Astrocyte (in vitro differentiated cells and primary cell): ENCODE results near the gene SAYSD1. TPM values are rescaled to one million over a fixed set of nuclear protein-coding genes. Genes with fewer than 3 reads are reported as not detected.

Experiments used
- DNase-seq: peaks from one replicate; pipeline ENCODE4 v3.0.0-alpha.2; 2010; ENCODE audit warnings: low read depth
- FAIRE-seq: peaks from 2 replicates; lab custom pipeline; 2011; peaks lifted over from hg19 to GRCh38; lab: Jason Lieb, UNC
- H2AFZ ChIP-seq: 2 replicates; pipeline ENCODE4 v1.6.0; 2012; ENCODE audit warnings: low read depth, low read length, inconsistent platforms
- H3K27ac ChIP-seq: 2 replicates; pipeline ENCODE4 v1.5.1; 2011; ENCODE audit warnings: low read depth, low read length, inconsistent platforms
- H3K27me3 ChIP-seq: 2 replicates; pipeline ENCODE4 v1.6.0; 2011; ENCODE audit warnings: low read length, inconsistent platforms; ENCODE audit not compliant: insufficient read depth
- H3K36me3 ChIP-seq: 2 replicates; pipeline ENCODE4 v1.5.1; 2011; ENCODE audit warnings: low read length, inconsistent platforms; ENCODE audit not compliant: insufficient read depth
- H3K4me1 ChIP-seq: 2 replicates; pipeline ENCODE4 v1.5.1; 2011; ENCODE audit warnings: low read length, inconsistent platforms; ENCODE audit not compliant: insufficient read depth
- H3K4me2 ChIP-seq: 2 replicates; pipeline ENCODE4 v1.6.0; 2012; ENCODE audit warnings: low read length, inconsistent platforms
- H3K4me3 ChIP-seq: 2 replicates; pipeline ENCODE4 v1.5.1; 2011; ENCODE audit warnings: low read depth, mild to moderate bottlenecking, low read length, inconsistent platforms; ENCODE audit not compliant: insufficient read depth
- H3K79me2 ChIP-seq: 2 replicates; pipeline ENCODE4 v1.6.0; 2012; ENCODE audit warnings: mild to moderate bottlenecking, low read length, inconsistent platforms; ENCODE audit not compliant: insufficient read depth
- H3K9ac ChIP-seq: 2 replicates; pipeline ENCODE4 v1.6.0; 2012; ENCODE audit warnings: mild to moderate bottlenecking, low read length, inconsistent platforms
- H3K9me3 ChIP-seq: 2 replicates; pipeline ENCODE4 v1.5.1; 2012; ENCODE audit warnings: low read depth, mild to moderate bottlenecking, low read length, inconsistent platforms; ENCODE audit not compliant: insufficient read depth
- H4K20me1 ChIP-seq: 2 replicates; pipeline ENCODE4 v1.6.0; 2012; ENCODE audit warnings: low read length, inconsistent platforms; ENCODE audit not compliant: insufficient read depth
- H3K27ac Mint-ChIP-seq: one replicate; pipeline ENCODE4 v1.8.0; 2021; ENCODE audit warnings: mild to moderate bottlenecking, mixed read lengths; ENCODE audit not compliant: unreplicated experiment
- H3K27me3 Mint-ChIP-seq: one replicate; pipeline ENCODE4 v1.8.0; 2021; ENCODE audit warnings: low read depth, mixed read lengths; ENCODE audit not compliant: unreplicated experiment
- H3K36me3 Mint-ChIP-seq: one replicate; pipeline ENCODE4 v1.8.0; 2021; ENCODE audit warnings: low read depth, mixed read lengths; ENCODE audit not compliant: unreplicated experiment
- H3K4me1 Mint-ChIP-seq: one replicate; pipeline ENCODE4 v1.8.0; 2021; ENCODE audit warnings: low read depth, mixed read lengths; ENCODE audit not compliant: unreplicated experiment
- H3K4me3 Mint-ChIP-seq: one replicate; pipeline ENCODE4 v1.8.0; 2021; ENCODE audit warnings: mild to moderate bottlenecking, moderate library complexity, mixed read lengths; ENCODE audit not compliant: unreplicated experiment
- H3K9me3 Mint-ChIP-seq: one replicate; pipeline ENCODE4 v1.8.0; 2021; ENCODE audit warnings: mild to moderate bottlenecking, mixed read lengths; ENCODE audit not compliant: unreplicated experiment
- CTCF ChIP-seq: IDR thresholded peaks from 2 replicates; pipeline ENCODE4 v1.5.1; 2011; ENCODE audit warnings: low read depth, mild to moderate bottlenecking, inconsistent platforms, low read length, moderate library complexity; ENCODE audit not compliant: insufficient read depth
- EZH2 ChIP-seq: IDR thresholded peaks from 2 replicates; pipeline ENCODE4 v1.6.1; 2012; ENCODE audit warnings: mild to moderate bottlenecking, low read length, inconsistent platforms; ENCODE audit not compliant: insufficient read depth
- total RNA-seq: library from RNA; stranded (reverse); gene quantifications from 2 replicates; pipeline ENCODE4 v1.2.1, GENCODE V29; 2021

The SAYSD1 gene
- total RNA-seq, 1 donor from 2014 or later = 9.4 TPM

GRCh38 chr6:39083231-39083634 lies 31.8 kb downstream of the SAYSD1 start:
- Histone ChIP-seq H3K4me3 (no peak overlapping the region), H3K79me2 (no peaks in the 10 kb centered on the region), H3K9me3 (no peaks in the 10 kb centered on the region), H3K4me2 (no peak overlapping the region), H3K27ac (no peak overlapping the region), H4K20me1 (no peaks in the 10 kb centered on the region), H3K4me1 (no peaks in the 10 kb centered on the region), H3K27me3 (no peaks in the 10 kb centered on the region), H3K9ac (no peak overlapping the region), H3K36me3 (no peaks in the 10 kb centered on the region), H2AFZ (no peak overlapping the region)
- TF ChIP-seq CTCF (no peak), EZH2 (no peak)
- Mint-ChIP-seq H3K4me3 (no peak overlapping the region), H3K4me1 (no peaks in the 10 kb centered on the region), H3K36me3 (no peaks in the 10 kb centered on the region), H3K9me3 (peaks cover 4% of the 10 kb centered on the region), H3K27me3 (peaks cover 79% of the 10 kb centered on the region), H3K27ac (no peak overlapping the region)
- FAIRE-seq = no peak
- DNase-seq = no peak

GRCh38 chr6:39082310-39082709 lies 32.7 kb downstream of the SAYSD1 start:
- H4K20me1 ChIP-seq = no peaks in the 10 kb centered on the region
- H3K9ac ChIP-seq = no peak overlapping the region
- H3K27me3 ChIP-seq = no peaks in the 10 kb centered on the region
- Mint-ChIP-seq H3K9me3 (peaks cover 4% of the 10 kb centered on the region), H3K36me3 (no peaks in the 10 kb centered on the region), H3K4me1 (no peaks in the 10 kb centered on the region), H3K4me3 (no peak overlapping the region), H3K27ac (no peak overlapping the region), H3K27me3 (peaks cover 77% of the 10 kb centered on the region)
- no peaks in the 10 kb centered on the region for H3K79me2 ChIP-seq
- no peak overlapping the region for H2AFZ ChIP-seq
- FAIRE-seq (no peak), DNase-seq (no peak)
- H3K9me3 ChIP-seq = no peaks in the 10 kb centered on the region
- no peaks in the 10 kb centered on the region for H3K4me1 ChIP-seq
- no peak overlapping the region for H3K4me3 ChIP-seq
- TF ChIP-seq EZH2 = no peak
- no peak for TF ChIP-seq CTCF
- no peak overlapping the region for H3K27ac ChIP-seq
- H3K4me2 ChIP-seq = no peak overlapping the region
- H3K36me3 ChIP-seq = no peaks in the 10 kb centered on the region

- H3K4me1 Mint-ChIP-seq = no peaks in the 10 kb centered on the region
- H3K9ac ChIP-seq = no peak overlapping the region
- no peak overlapping the region for H3K27ac ChIP-seq
- no peak for FAIRE-seq
- H3K4me2 ChIP-seq = no peak overlapping the region
- no peaks in the 10 kb centered on the region for H3K9me3 ChIP-seq
- H3K4me3 ChIP-seq = no peak overlapping the region
- H3K36me3 ChIP-seq = no peaks in the 10 kb centered on the region
- no peaks in the 10 kb centered on the region for H3K79me2 ChIP-seq
- H3K27me3 ChIP-seq = no peaks in the 10 kb centered on the region
- no peak overlapping the region for H2AFZ ChIP-seq
- no peaks in the 10 kb centered on the region for H3K4me1 ChIP-seq
- no peak overlapping the region for H3K27ac Mint-ChIP-seq
- no peaks in the 10 kb centered on the region for H4K20me1 ChIP-seq
- H3K27me3 Mint-ChIP-seq = peaks cover 76% of the 10 kb centered on the region
- H3K9me3 Mint-ChIP-seq = peaks cover 6% of the 10 kb centered on the region
- DNase-seq = no peak
- TF ChIP-seq EZH2 (no peak), CTCF (no peak)
- H3K36me3 Mint-ChIP-seq = no peaks in the 10 kb centered on the region
- no peak overlapping the region for H3K4me3 Mint-ChIP-seq
These were observed 34.6 kb downstream of the SAYSD1 start for GRCh38 chr6:39080246-39080875.
